ENCODE data around the gene FOXN4.

The FOXN4 gene

GRCh38 chr12:109277899-109278762 lies 31.0 kb downstream of the FOXN4 start:
- DNase-seq (ENCODE audit: extremely low read depth, low read depth), result no peak
- no peak for TF ChIP-seq CTCF (IDR thresholded peaks at IDR 0.05; ENCODE audit: low read depth, low read length, missing control alignments)

GRCh38 chr12:109277255-109277898 lies 31.7 kb downstream of the FOXN4 start:
- H3K4me3 ChIP-seq (replicated peaks; ENCODE audit: low read depth, low read length), result no peak overlapping the region
- DNase-seq (ENCODE audit: extremely low read depth, low read depth), result no peak
- no peak for TF ChIP-seq CTCF (IDR thresholded peaks at IDR 0.05; ENCODE audit: low read depth, low read length, missing control alignments)

More at GRCh38 chr12:109277899-109278762, 31.0 kb downstream of the FOXN4 start:
- H3K4me3 ChIP-seq (replicated peaks; ENCODE audit: low read depth, low read length), result no peak overlapping the region

DNA sequence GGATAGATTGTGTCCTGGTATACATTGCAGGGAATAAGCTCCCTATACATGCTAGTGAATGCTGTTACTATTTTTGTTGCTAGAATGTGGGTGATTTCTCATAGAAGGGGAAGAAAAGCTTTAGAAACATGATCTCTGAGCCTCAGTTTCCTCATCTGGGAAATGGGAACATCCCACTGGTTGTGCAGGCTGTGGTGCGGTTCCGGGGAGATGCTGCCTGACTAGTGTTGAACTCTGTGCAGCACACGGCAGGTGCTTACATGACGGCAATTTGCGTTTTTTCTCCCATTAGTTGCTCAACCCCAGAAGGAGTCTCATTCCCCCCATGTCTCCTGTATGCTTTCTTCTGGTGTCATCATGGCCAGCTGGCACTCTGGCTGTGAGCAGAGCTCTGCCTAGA lies 32.9 kb downstream of the FOXN4 start:
- H3K4me3 ChIP-seq (replicated peaks; ENCODE audit: low read depth, low read length), result no peak overlapping the region
- no peak for DNase-seq (ENCODE audit: extremely low read depth, low read depth)
- no peak for TF ChIP-seq CTCF (IDR thresholded peaks at IDR 0.05; ENCODE audit: low read depth, low read length, missing control alignments)

DNA sequence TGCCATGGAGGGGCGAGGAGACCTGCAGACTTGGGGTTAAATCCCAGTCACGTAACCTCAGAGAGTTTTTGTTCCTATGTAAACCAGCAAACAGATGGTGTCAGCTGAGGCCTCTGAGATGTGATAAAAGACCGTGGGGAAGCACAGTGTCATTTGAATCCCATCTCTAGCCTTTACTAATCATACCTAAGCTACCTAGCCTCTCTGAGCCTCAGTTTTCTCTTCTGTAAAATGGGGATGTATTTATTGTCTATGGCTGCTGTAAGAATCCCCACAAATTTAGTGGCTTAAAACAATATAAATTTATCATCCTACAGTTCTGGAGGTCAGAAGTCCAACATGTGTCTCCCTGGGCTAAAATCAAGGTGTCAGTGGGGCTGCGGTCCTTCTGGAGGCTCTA lies 33.9 kb downstream of the FOXN4 start:
- H3K4me3 ChIP-seq (replicated peaks; ENCODE audit: low read depth, low read length), result no peak overlapping the region
- DNase-seq (ENCODE audit: extremely low read depth, low read depth), result no peak
- no peak for TF ChIP-seq CTCF (IDR thresholded peaks at IDR 0.05; ENCODE audit: low read depth, low read length, missing control alignments)

- TF ChIP-seq CTCF (IDR thresholded peaks at IDR 0.05; ENCODE audit: low read depth, low read length, missing control alignments), result no peak
- no peak for DNase-seq (ENCODE audit: extremely low read depth, low read depth)
- no peak overlapping the region for H3K4me3 ChIP-seq (replicated peaks; ENCODE audit: low read depth, low read length)
Measured at GRCh38 chr12:109274381-109274780, 34.7 kb downstream of the FOXN4 start.

GRCh38 chr12:109273354-109273753 lies 35.7 kb downstream of the FOXN4 start:
- H3K4me3 ChIP-seq (replicated peaks; ENCODE audit: low read depth, low read length), result no peak overlapping the region
- DNase-seq (ENCODE audit: extremely low read depth, low read depth), result no peak
- TF ChIP-seq CTCF (IDR thresholded peaks at IDR 0.05; ENCODE audit: low read depth, low read length, missing control alignments), result no peak

Measured in HFF-Myc (cell line).